BLaER1 treated with 17β-estradiol and CSF1 and Interleukin-3, amounts not matched to agents 10 nM and 100 nM (cell line): ENCODE results near the gene NHSL1.

Source experiments
- H3K27ac ChIP-seq, 11 experiments: shearing (Covaris generic); formaldehyde crosslinking; 2 replicates each; pipeline ENCODE4 v1.8.1; 2022
- H3K27me3 ChIP-seq, 11 experiments: shearing (Covaris generic); formaldehyde crosslinking; 2 replicates each; pipeline ENCODE4 v1.8.1; 2022
- H3K36me3 ChIP-seq, 11 experiments: shearing (Covaris generic); formaldehyde crosslinking; 2 replicates each; pipeline ENCODE4 v1.8.1; 2022
- H3K4me1 ChIP-seq, 10 experiments: shearing (Covaris generic); formaldehyde crosslinking; 2 replicates each; pipeline ENCODE4 v1.8.1; 2022
- H3K4me2 ChIP-seq, 11 experiments: shearing (Covaris generic); formaldehyde crosslinking; 2 replicates each; pipeline ENCODE4 v1.8.1; 2022
- H3K4me3 ChIP-seq, 10 experiments: shearing (Covaris generic); formaldehyde crosslinking; 2 replicates each; pipeline ENCODE4 v1.8.1; 2022
- H3K9ac ChIP-seq, 11 experiments: shearing (Covaris generic); formaldehyde crosslinking; 2 replicates each; pipeline ENCODE4 v1.8.1; 2022
- H3K9me3 ChIP-seq, 11 experiments: shearing (Covaris generic); formaldehyde crosslinking; replicated peaks in 1 of 11; 2 replicates each; pipeline ENCODE4 v1.8.1; 2022
- H4K20me1 ChIP-seq, 11 experiments: shearing (Covaris generic); formaldehyde crosslinking; 2 replicates each; pipeline ENCODE4 v1.8.1; 2022
- Cebpa-rat ChIP-seq, 11 experiments: shearing (Covaris generic); IDR thresholded peaks; 2 replicates each; pipeline ENCODE4 v1.8.1; 2022

NHSL1 gene

DNA sequence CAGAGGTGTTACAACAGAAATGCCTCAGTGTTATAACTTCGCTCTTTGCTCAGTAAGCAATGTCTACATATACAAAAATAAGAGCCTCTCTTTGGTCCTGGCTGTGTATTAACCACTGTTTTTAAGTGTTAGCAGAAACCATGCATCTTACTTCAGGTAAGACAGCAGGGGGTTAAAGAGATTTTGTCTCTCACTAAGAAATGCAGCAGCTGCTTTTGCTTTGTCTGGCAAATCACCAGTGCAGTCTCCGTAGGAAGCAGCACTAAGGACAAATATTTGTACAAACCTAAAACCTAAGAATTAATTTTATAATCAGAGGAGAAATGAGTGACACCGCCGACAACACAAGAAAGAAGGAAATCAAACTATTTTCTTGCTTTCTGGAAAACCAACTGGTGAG is 120.8 kb downstream of the NHSL1 start:
- H3K27me3 ChIP-seq = no peaks in the 10 kb centered on the region
- H3K4me1 ChIP-seq = peaks cover 0 to 9% (median 0%) of the 10 kb centered on the region in 10 experiments; a peak in 5 of 20 replicates
- no peak overlapping the region for H3K4me3 ChIP-seq
- H3K9me3 ChIP-seq = no peaks in the 10 kb centered on the region
- no peak for TF ChIP-seq Cebpa-rat (IDR thresholded peaks at IDR 0.05)
- no peak overlapping the region for H3K27ac ChIP-seq
- H4K20me1 ChIP-seq = no peaks in the 10 kb centered on the region
- H3K9ac ChIP-seq = no peak overlapping the region
- no peak overlapping the region for H3K4me2 ChIP-seq
- H3K36me3 ChIP-seq = no peaks in the 10 kb centered on the region

DNA sequence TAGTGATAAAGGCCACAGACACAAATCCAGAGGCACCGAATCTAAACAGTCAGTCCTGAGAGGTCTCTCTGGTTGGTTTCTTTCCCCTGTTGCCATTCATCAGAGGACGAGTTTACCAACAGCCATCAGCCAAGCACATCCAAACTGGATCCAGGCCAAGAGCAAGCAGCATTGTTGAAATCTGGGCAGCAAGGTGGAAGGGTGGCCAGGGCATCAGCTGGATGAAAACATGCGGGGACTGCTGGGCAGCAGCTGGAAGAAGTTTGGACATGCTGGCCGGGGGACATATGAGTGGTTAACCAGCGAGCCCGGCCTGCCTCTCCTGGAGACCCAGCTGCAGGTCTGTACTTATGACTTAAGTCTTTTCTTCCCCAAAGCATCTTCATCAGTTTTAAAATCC is 121.5 kb downstream of the NHSL1 start, which contains the start of gene SMIM28:
Gene SMIM28 (plus strand): TSS at position 62 of the 400 bp plus-strand sequence. CDS start 168 bp downstream, at position 230.
- Histone ChIP-seq H3K9me3 (no peaks in the 10 kb centered on the region), H3K36me3 (no peaks in the 10 kb centered on the region), H3K4me2 (peak within 1 kb of the TSS in 2 of 11 experiments; percentile 3 to 5; a peak in 1 of 22 replicates), H3K4me3 (no peak within 1 kb of the TSS), H3K4me1 (peaks cover 2 to 12% (median 4%) of the 10 kb centered on the region in 10 experiments; a peak in 14 of 20 replicates), H3K9ac (no peak within 1 kb of the TSS), H3K27me3 (no peaks in the 10 kb centered on the region), H4K20me1 (no peaks in the 10 kb centered on the region), H3K27ac (no peak within 1 kb of the TSS)
- no peak for TF ChIP-seq Cebpa-rat (IDR thresholded peaks at IDR 0.05)

DNA sequence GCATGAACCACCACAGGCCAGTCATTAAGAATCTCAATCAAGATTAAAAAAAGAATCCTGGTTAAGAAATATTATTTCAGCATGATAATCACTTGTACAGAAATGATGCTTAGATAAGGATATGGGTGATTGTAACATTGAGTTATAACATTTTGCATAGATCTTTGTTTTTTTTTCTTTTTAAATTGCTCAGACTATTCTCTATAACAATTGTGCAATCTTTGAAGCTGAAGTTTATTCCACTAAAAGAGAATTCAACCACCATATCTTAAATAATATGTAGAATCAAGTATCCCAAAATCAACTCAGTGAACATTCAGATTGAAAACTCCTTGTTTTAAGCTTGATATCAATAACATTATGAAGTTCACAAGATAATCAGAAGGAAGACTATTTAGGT is 122.3 kb downstream of the NHSL1 start:
- Histone ChIP-seq H3K4me3 (no peak overlapping the region), H3K9ac (no peak overlapping the region), H3K27ac (no peak overlapping the region), H3K27me3 (no peaks in the 10 kb centered on the region), H3K4me1 (peaks cover 6 to 16% (median 9%) of the 10 kb centered on the region in 10 experiments; a peak in 15 of 20 replicates), H3K36me3 (no peaks in the 10 kb centered on the region), H3K4me2 (no peak overlapping the region), H3K9me3 (no peaks in the 10 kb centered on the region), H4K20me1 (no peaks in the 10 kb centered on the region)
- TF ChIP-seq Cebpa-rat (IDR thresholded peaks at IDR 0.05) = no peak

DNA sequence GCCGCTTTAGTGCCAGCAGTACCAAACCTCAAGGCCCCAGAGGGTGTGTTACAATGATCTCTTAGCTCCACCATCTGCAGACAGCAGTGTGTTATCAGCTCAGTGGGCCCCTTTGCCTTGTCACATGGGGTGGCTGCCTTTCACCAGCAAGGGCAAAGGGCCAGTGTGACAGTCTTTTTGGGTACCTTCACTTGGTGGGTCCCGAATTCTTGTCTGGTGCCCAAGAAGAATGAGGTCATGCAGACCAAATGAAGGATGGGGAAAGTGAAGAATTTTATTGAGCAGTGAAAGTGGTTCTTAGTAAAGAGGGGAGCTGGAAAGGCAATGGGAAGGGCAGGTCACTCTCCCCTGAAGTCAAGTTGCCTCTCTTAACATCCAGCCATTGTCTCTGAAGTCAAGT is 124.5 kb downstream of the NHSL1 start:
- no peak overlapping the region for H3K27ac ChIP-seq
- H4K20me1 ChIP-seq = no peaks in the 10 kb centered on the region
- TF ChIP-seq Cebpa-rat (IDR thresholded peaks at IDR 0.05) = no peak

DNA sequence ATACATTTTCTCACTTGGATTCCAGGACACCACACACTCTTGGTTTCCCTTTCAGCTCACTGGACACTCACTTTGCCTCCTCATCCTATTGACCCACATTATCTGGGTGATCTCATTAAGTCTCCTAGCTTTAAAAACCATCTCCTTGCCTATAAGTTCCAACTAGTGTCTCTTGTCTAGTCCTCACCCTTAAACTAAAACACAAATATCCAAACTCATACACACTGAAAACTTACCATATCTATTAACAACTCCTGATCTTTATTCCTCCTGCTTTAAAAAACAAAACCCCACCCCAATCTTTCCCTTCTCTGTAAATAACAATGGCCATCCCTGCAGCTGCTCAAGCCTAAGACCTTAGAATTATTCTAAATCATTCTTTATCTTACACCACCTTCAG is 125.1 kb downstream of the NHSL1 start:
- no peak for TF ChIP-seq Cebpa-rat (IDR thresholded peaks at IDR 0.05)
- Histone ChIP-seq H3K4me3 (no peak overlapping the region), H3K27me3 (no peaks in the 10 kb centered on the region), H3K27ac (0 out of 22 replicates have a peak overlapping the region, but pooled peaks of 1 of the 11 experiments have one; percentile 50), H3K4me2 (no peak overlapping the region), H3K9me3 (no peaks in the 10 kb centered on the region), H3K4me1 (peaks cover 6 to 17% (median 12%) of the 10 kb centered on the region in 10 experiments; a peak in 14 of 20 replicates), H4K20me1 (no peaks in the 10 kb centered on the region), H3K9ac (no peak overlapping the region), H3K36me3 (no peaks in the 10 kb centered on the region)

More for the DNA sequence above, 124.5 kb downstream of the NHSL1 start:
- Histone ChIP-seq H3K9me3 (no peaks in the 10 kb centered on the region), H3K4me3 (no peak overlapping the region), H3K4me2 (no peak overlapping the region), H3K27me3 (no peaks in the 10 kb centered on the region), H3K9ac (no peak overlapping the region), H3K36me3 (no peaks in the 10 kb centered on the region), H3K4me1 (peaks cover 6 to 17% (median 12%) of the 10 kb centered on the region in 10 experiments; a peak in 14 of 20 replicates)

DNA sequence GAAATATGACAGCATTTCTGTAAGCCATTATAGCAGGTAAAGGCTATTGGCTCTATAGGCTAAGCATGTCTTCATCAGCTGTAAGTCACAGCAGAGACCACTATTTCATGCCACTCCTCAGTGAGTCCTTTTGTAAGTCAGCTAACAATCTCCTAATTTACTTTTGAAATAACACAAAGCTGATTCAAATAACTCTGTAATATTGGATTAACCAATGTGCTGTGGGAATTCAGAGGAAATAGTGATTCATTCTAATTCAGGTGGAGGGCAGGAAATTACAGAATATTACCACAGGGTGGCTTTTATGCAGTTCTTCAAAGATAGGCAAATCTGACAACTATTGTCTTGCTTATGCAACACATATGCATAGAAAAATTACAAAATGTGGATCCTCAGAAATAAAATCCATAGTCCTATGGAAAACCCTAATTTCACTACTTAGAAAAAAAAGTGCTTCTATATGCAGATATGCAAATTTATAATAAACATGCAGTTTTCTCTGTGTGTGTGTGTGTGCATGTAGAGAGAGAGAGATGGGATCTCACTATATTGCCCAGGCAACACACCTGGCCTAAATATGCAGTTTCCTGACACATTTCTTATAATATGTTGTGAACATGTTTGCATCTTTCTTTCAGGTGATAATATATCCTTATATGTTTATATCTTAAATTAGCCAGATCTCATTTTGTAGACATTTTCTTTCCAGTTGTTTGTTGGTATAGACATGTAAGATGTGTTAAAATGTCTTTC is 126.4 kb downstream of the NHSL1 start:
- Histone ChIP-seq H4K20me1 (no peaks in the 10 kb centered on the region), H3K9me3 (peaks cover 0 to 1% (median 0%) of the 10 kb centered on the region in 11 experiments; a peak in 3 of 22 replicates), H3K27ac (peak overlapping the region in 3 of 11 experiments; percentile 9 to 68 (median 35); a peak in 3 of 22 replicates), H3K4me3 (no peak overlapping the region), H3K4me2 (peak overlapping the region in 8 of 11 experiments; percentile 1 to 36 (median 26); a peak in 9 of 22 replicates), H3K9ac (no peak overlapping the region), H3K36me3 (no peaks in the 10 kb centered on the region), H3K27me3 (no peaks in the 10 kb centered on the region), H3K4me1 (peaks cover 5 to 17% (median 12%) of the 10 kb centered on the region in 10 experiments; a peak in 14 of 20 replicates)
- no peak for TF ChIP-seq Cebpa-rat (IDR thresholded peaks at IDR 0.05)
